ENCODE data around the gene CDON. TPM values are rescaled to one million over a fixed set of nuclear protein-coding genes. Genes with fewer than 3 reads are reported as not detected.

Gene CDON
- 30.9 TPM for polyA plus RNA-seq (ENCODE audit: insufficient read length)
- long read RNA-seq, donor 1: 0 reads
- long read RNA-seq, donor 2: 0 reads
- long read RNA-seq, donor 3: 0 reads
- long read RNA-seq, donor 4: 0 reads
- long read RNA-seq, donor 5, full-length matches to known transcripts: 1 of 1 reads
- long read RNA-seq, donor 5, partial matches to known transcripts: 0 of 1 reads
- long read RNA-seq, donor 5, other reads (novel, unspliced or antisense): 0 of 1 reads
- long read RNA-seq, donor 6: 0 reads
- long read RNA-seq, donor 7: 0 reads
- long read RNA-seq, donor 8: 0 reads

- peak; percentile 93 for DNase-seq
These were observed at the start of gene CDON for GRCh38 chr11:126062679-126063506. Gene CDON (minus strand): TSS chr11:126062866. CDS start chr11:126023476, 39,390 bp downstream.

GRCh38 chr11:126111458-126112116 lies 48.9 kb upstream of the CDON start:
- no peak for DNase-seq

GRCh38 chr11:126109941-126110731 lies 47.5 kb upstream of the CDON start:
- DNase-seq: no peak

GRCh38 chr11:126106594-126107328 lies 44.1 kb upstream of the CDON start:
- no peak for DNase-seq

GRCh38 chr11:126105748-126106080 lies 43.0 kb upstream of the CDON start:
- DNase-seq: no peak

GRCh38 chr11:126105022-126105747 lies 42.5 kb upstream of the CDON start:
- DNase-seq: no peak

GRCh38 chr11:126104420-126104819 lies 41.8 kb upstream of the CDON start:
- no peak for DNase-seq

GRCh38 chr11:126103150-126103549 lies 40.5 kb upstream of the CDON start:
- no peak for DNase-seq

GRCh38 chr11:126102436-126102981 lies 39.8 kb upstream of the CDON start:
- no peak for DNase-seq

- DNase-seq: no peak
These were observed 39.2 kb upstream of the CDON start for GRCh38 chr11:126101930-126102283.

- DNase-seq: no peak
These were observed 38.7 kb upstream of the CDON start for GRCh38 chr11:126101251-126101929.

GRCh38 chr11:126100716-126101115 lies 38.0 kb upstream of the CDON start:
- DNase-seq: no peak

- DNase-seq: no peak
These were observed 35.6 kb upstream of the CDON start for GRCh38 chr11:126098204-126098769.

- DNase-seq: no peak
These were observed 33.1 kb upstream of the CDON start for GRCh38 chr11:126095745-126096144.

GRCh38 chr11:126090452-126090851 lies 27.8 kb upstream of the CDON start:
- DNase-seq: no peak

- no peak for DNase-seq
These were observed 26.3 kb upstream of the CDON start for GRCh38 chr11:126088999-126089398.

GRCh38 chr11:126086248-126086647 lies 23.6 kb upstream of the CDON start:
- no peak for DNase-seq

- DNase-seq: no peak
These were observed 21.9 kb upstream of the CDON start for GRCh38 chr11:126084608-126084912.

- DNase-seq: no peak
These were observed 21.4 kb upstream of the CDON start for GRCh38 chr11:126083829-126084607.
